NT2/D1 (cell line): Measurements from ENCODE around the gene SDR9C7.
"Not testable (repeated sequence)": the region's sequence is repeated elsewhere in the genome, so short reads cannot be mapped to it uniquely, and the experiment has no call there.

ENCODE experiments used
- DNase-seq: peaks from one replicate; pipeline ENCODE4 v3.0.0-alpha.2; 2011; ENCODE audit warnings: low read depth, low spot score
- H3K27me3 ChIP-seq: 2 replicates; pipeline ENCODE4 v1.6.0; 2011; ENCODE audit warnings: mild to moderate bottlenecking; ENCODE audit not compliant: insufficient read length, insufficient read depth
- H3K36me3 ChIP-seq: 2 replicates; pipeline ENCODE4 v1.6.1; 2011; ENCODE audit warnings: mild to moderate bottlenecking, low read length, mixed read lengths; ENCODE audit not compliant: insufficient read depth, insufficient read length
- H3K4me1 ChIP-seq: 2 replicates; pipeline ENCODE4 v1.5.1; 2011; ENCODE audit not compliant: insufficient read depth, insufficient read length
- H3K4me3 ChIP-seq: 2 replicates; pipeline ENCODE4 v1.5.1; 2011; ENCODE audit warnings: low read depth; ENCODE audit not compliant: insufficient read length
- H3K9ac ChIP-seq: 2 replicates; pipeline ENCODE4 v1.6.0; 2011; ENCODE audit warnings: low read depth; ENCODE audit not compliant: insufficient read length
- H3K9me3 ChIP-seq: 2 replicates; pipeline ENCODE4 v1.5.1; 2011; ENCODE audit warnings: mild to moderate bottlenecking, low read length; ENCODE audit not compliant: insufficient read depth
- SUZ12 ChIP-seq: IDR thresholded peaks from 2 replicates; pipeline ENCODE4 v1.6.1; 2011; ENCODE audit not compliant: insufficient read length, insufficient read depth; ENCODE audit errors: extremely low read depth
- YY1 ChIP-seq: IDR thresholded peaks from 2 replicates; pipeline ENCODE4 v1.6.1; 2011; ENCODE audit not compliant: insufficient read length, insufficient read depth
- ZNF274 ChIP-seq: IDR thresholded peaks from 2 replicates; pipeline ENCODE4 v1.6.1; 2011; ENCODE audit warnings: mild to moderate bottlenecking, low read depth, low read length

Gene SDR9C7

DNA sequence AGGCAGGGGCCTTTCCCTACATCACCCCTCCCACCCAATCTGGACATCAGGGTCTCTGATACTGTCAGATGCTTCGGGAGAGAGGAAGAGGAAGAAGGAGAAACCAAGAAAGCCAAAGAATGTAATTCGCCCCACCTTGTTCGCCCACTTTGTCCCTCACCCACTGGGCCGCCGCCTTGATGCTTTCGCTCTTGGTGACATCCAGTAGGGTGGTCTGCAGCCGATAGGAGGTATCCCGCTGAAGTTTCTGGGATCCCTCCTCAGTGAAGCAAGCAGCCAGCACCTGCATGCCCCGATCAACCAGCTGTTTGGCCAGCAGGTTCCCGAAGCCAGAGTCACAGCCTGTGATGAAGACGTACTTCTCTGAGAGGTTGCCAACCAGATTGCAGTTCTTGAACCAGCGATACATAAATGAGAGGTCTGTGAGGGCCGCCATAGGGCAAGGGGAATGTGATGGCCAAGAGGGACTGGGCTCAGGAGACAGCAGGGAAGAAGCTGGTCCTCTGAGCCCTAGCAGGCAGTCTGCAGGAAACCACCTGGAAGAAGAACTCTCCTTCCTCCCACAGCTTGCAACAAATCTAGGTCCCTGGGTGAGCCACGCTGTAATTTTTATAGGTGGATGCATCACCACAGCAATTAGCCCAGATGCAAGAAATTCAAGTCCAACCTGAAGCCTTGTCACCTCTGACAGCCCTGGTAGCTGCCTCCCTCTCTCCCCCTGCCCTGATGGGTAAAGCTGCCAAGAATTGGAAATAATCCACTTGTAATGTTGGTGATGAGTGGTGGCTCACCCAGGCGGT is at the start of gene SDR9C7:
TSS of gene SDR9C7 (minus strand) at position 583 of the 800 bp plus-strand sequence. CDS start at position 436, 147 bp downstream.
- H3K9me3 ChIP-seq: no peaks in the 10 kb centered on the region
- no peaks in the 10 kb centered on the region for H3K27me3 ChIP-seq
- no peak for DNase-seq
- no peak for TF ChIP-seq YY1
- TF ChIP-seq ZNF274: no peak
- TF ChIP-seq SUZ12: no peak
- no peaks in the 10 kb centered on the region for H3K36me3 ChIP-seq
- H3K4me1 ChIP-seq: peaks cover 7% of the 10 kb centered on the region
- no peak within 1 kb of the TSS for H3K4me3 ChIP-seq
- H3K9ac ChIP-seq: no peak within 1 kb of the TSS

DNA sequence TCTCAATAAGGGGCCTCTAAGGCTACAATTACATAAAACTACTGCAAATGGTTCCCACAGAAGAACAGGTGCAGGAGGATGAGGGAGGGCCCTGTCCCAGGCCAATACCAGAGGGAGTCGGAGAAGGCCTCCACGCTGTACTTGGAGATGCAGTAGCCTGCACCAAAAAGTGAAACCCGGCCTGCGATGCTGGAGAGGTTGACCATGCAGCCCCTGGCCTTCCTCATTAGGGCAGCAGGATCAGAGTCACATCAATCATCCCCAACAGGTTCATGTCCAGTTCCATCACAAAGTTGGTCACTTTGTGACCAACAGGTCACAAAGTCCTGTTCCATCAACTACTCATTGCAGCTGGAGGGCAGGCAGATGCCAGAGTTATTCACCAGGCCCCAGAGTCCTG is 49.2 kb upstream of the SDR9C7 start:
- no peaks in the 10 kb centered on the region for H3K9me3 ChIP-seq
- TF ChIP-seq SUZ12 (no peak), ZNF274 (no peak), YY1 (no peak)

DNA sequence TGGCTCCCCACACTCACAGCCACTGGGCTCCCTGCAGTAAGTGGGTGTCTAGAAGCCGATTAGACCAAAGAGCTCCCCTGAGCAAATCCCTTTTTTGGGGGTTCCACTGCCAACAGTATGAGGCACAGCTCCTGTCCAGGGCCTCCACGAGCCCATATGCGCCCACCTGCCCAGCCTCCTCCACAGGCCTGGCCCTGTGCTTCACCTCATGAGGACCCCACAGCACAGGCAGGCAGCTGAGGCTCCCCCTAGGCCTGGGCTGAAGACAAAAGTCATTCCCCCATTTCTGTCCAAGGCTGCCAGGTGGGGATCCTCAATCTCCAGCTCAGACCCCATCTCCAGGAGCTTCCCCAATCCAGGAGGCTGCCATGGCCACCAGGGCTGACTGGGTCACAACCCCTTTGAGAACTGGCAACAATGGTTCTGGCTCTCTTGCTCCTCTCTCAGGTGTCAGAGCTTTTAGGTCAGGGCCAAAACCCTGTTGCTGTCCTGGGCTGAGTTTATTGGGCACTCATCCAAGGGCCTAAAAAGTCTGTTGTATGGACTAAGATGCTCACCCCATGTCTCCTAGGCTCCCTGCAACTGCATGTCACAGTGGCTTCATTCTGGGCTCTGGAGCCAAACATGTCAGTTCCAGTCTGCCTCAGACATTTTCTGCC is 48.5 kb upstream of the SDR9C7 start:
- H3K36me3 ChIP-seq, H3K9ac ChIP-seq, H3K4me1 ChIP-seq, H3K4me3 ChIP-seq, H3K27me3 ChIP-seq, DNase-seq, H3K9me3 ChIP-seq: not testable (repeated sequence)

More for the DNA sequence above, 49.2 kb upstream of the SDR9C7 start:
- DNase-seq: no peak
- H3K27me3 ChIP-seq: no peaks in the 10 kb centered on the region
- no peak overlapping the region for H3K4me3 ChIP-seq
- H3K36me3 ChIP-seq: no peaks in the 10 kb centered on the region
- H3K9ac ChIP-seq: no peak overlapping the region
- no peaks in the 10 kb centered on the region for H3K4me1 ChIP-seq

DNA sequence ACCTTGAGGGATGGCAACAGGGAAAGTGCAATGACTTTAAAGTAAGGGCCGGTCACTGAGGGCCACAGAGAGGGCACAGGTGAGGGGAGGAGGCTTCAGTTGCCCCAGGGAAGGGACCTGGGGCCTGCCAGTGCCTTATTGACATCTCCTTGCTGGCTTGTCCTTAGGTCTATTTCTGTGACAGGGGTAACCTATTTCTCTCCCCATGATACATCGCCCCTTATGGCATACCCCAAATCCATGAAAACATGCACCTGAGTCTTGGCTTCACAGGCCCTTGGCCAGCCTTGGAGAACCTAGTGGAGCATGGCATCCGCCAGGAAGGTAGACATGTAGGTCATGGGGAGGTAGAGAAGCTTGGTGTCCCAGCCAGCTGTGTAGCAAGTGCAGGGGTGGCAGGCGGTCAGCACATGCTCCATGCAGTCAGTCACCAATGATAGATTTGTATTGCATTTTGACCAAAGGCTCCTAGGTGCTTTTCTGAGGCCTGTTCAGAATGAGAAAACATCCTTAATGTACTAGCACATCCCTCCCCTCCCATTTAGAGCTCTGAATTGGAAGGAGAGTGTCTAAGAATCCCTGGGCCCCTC is 46.8 kb upstream of the SDR9C7 start:
- Histone ChIP-seq H3K9ac (no peak overlapping the region), H3K4me3 (no peak overlapping the region), H3K9me3 (no peaks in the 10 kb centered on the region), H3K27me3 (no peaks in the 10 kb centered on the region), H3K36me3 (no peaks in the 10 kb centered on the region), H3K4me1 (no peaks in the 10 kb centered on the region)
- no peak for DNase-seq
- TF ChIP-seq ZNF274: no peak
- no peak for TF ChIP-seq YY1
- TF ChIP-seq SUZ12: no peak

DNA sequence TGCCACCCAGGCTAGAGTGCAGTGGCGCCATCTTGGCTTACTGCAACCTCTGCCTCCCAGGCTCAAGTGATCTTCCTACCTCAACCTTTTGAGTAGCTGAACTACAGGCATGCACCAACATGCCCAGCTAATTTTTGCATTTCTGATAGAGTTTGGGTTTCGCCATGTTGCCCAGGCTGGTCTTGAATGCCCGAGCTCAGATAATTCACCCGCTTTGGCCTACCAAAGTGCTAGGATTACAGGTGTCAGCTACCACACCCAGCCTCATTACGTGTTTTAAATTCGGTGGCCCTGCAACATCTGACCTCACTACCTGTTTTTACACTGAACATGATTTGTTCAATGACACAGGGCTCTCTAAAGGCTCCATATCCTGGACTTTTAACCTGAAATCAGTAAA is 46.1 kb upstream of the SDR9C7 start:
- no peak for DNase-seq
- Histone ChIP-seq H3K4me1 (no peaks in the 10 kb centered on the region), H3K9me3 (no peaks in the 10 kb centered on the region), H3K4me3 (no peak overlapping the region), H3K9ac (no peak overlapping the region), H3K27me3 (no peaks in the 10 kb centered on the region), H3K36me3 (no peaks in the 10 kb centered on the region)
- TF ChIP-seq ZNF274 (no peak), SUZ12 (no peak)

DNA sequence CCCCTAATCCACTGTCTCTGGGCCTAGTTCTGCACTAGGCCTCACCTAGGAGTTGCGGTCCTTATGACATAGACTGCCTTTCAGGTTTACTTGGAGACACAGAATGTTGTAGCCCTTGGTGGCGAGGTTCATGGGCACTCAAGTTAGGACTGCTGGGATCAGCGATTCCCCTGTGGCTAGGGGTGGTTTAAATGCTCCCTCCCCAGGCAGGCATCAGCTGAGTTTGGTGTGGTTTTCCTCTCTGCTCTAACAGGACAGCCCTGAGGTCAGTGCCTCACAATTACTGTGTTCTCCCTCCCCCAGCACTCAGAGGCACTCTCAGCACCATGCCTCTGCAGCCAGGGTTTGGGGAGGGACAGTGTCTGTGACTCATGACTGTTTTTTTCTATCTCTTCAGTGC is 45.4 kb upstream of the SDR9C7 start:
- no peak for DNase-seq
- Histone ChIP-seq H3K4me1 (no peaks in the 10 kb centered on the region), H3K27me3 (no peaks in the 10 kb centered on the region), H3K9me3 (no peaks in the 10 kb centered on the region), H3K4me3 (no peak overlapping the region), H3K9ac (no peak overlapping the region), H3K36me3 (no peaks in the 10 kb centered on the region)
- TF ChIP-seq SUZ12 (no peak), ZNF274 (no peak), YY1 (no peak)

DNA sequence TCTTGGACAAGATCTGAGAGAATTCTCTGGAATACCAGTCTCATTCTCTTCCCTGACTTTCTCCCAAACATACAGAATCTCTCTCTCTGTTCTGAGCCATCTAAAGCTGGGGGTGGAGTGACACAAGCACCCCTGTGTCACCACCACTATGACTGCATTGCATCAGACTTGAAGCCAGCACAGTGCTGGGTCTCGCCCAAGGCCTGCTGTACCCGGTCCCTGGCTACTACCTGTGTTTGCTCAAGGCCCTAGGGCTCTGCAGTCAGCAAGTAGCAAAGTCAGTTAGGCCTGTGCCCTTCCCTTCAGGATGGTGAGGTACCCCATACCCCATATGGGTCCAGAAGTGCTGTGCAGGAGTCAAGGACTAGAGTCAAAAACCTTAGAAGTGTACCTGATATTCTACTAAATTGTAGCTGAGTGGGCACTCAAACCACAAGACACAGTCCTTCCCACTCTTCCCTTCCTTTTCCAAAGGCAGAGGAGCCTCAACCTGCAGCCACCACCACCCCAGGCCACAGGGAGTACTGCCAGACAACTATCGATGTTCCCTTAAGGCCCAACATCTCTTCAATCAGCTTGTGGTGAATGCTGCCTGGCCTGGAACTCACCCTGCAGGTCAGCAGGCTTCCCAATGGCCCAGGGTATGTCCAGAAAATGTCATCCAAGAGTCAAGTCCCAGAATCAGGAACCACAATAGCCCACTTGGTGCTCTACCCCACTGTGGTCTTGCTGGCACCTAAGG is 44.4 kb upstream of the SDR9C7 start:
- Histone ChIP-seq H3K9ac (no peak overlapping the region), H3K4me1 (no peaks in the 10 kb centered on the region), H3K27me3 (no peaks in the 10 kb centered on the region), H3K36me3 (no peaks in the 10 kb centered on the region), H3K4me3 (no peak overlapping the region), H3K9me3 (no peaks in the 10 kb centered on the region)
- DNase-seq: no peak
- TF ChIP-seq YY1 (no peak), SUZ12 (no peak), ZNF274 (no peak)

DNA sequence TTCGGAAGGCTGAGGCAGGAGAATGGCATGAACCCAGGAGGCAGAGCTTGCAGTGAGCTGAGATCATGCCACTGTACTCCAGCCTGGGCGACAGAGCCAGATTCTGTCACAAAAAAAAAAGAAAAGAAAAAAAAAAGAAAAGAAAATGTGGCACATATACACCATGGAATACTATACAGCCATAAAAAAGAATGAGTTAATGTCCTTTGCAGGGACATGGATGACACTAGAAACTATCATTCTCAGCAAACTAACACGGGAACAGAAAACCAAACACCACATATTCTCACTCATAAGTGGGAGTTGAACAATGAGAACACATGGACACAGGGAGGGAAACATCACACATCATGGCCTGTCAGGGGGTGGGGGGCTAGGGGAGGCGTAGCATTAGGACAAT is 43.2 kb upstream of the SDR9C7 start:
- not testable (repeated sequence) for H3K9me3 ChIP-seq, H3K4me3 ChIP-seq, DNase-seq, H3K9ac ChIP-seq, H3K36me3 ChIP-seq, H3K27me3 ChIP-seq, H3K4me1 ChIP-seq

DNA sequence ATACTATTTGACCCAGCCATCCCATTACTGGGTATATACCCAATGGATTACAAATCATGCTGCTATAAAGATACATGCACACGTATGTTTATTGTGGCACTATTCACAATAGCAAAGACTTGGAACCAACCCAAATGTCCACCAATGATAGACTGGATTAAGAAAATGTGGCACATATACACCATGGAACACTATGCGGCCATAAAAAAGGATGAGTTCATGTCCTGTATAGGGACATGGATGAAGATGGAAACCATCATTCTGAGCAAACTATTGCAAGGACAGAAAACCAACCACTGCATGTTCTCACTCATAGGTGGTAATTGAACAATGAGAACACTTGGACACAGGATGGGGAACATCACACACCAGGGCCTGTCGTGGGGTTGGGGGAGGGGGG is 40.0 kb upstream of the SDR9C7 start:
- H3K27me3 ChIP-seq, H3K36me3 ChIP-seq, DNase-seq, H3K9me3 ChIP-seq, H3K4me3 ChIP-seq, H3K9ac ChIP-seq, H3K4me1 ChIP-seq: not testable (repeated sequence)

DNA sequence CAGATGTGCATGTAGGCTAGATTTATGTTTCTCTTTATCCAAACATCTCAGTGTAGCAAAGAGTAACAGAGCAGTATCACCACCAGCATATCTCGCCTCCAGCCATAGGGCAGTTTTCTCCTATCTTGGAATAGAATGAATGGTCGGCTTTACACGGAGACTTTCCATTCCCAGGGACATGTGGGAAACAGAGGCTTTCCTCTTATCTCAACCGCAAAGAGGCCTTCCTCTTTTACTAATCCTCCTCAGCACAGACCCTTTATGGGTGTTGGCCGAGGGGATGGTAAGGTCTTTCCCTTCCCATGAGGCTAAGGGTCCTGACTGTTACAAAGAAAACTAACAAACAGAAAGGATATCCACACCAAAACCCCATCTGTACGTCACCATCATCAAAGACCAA is 34.7 kb upstream of the SDR9C7 start:
- peaks cover 10% of the 10 kb centered on the region; the same call in 1 of the 2 replicates for H3K9me3 ChIP-seq
- not testable (repeated sequence) for H3K4me1 ChIP-seq, H3K27me3 ChIP-seq, H3K9ac ChIP-seq, DNase-seq, H3K36me3 ChIP-seq, H3K4me3 ChIP-seq
